H1 (cell line): ENCODE data around the gene HCST. TPM values are rescaled to one million over a fixed set of nuclear protein-coding genes. Genes with fewer than 3 reads are reported as not detected.

Experiments used
- CTCF ChIA-PET: fragments of 300-600 bp; sonication (Branson Sonifier 250); formaldehyde crosslinking; loops from one replicate; lab custom pipeline; 2021; ENCODE audit not compliant: partially characterized antibody; lab: Charles Lee
- POLR2A ChIA-PET: fragments of 300-600 bp; sonication (Branson Sonifier 250); formaldehyde crosslinking; loops from one replicate; lab custom pipeline; 2021; ENCODE audit warnings: inconsistent platforms; ENCODE audit not compliant: partially characterized antibody; lab: Charles Lee
- DNase-seq, 2 experiments: peaks; one replicate each; pipeline versions ENCODE4 v3.0.0 to v3.0.0-alpha.2; 2010 to 2022; ENCODE audit warnings: low spot score in 2 of 2, low read depth in 1 of 2, mixed read lengths in 1 of 2
- FAIRE-seq: peaks from 2 replicates; lab custom pipeline; 2011; peaks lifted over from hg19 to GRCh38; lab: Jason Lieb, UNC
- H2AFZ ChIP-seq: 2 replicates; pipeline ENCODE4 v1.8.1; 2012; ENCODE audit warnings: low read length, inconsistent platforms
- H2AK5ac ChIP-seq: 2 replicates; pipeline ENCODE4 v1.6.1; 2013; ENCODE audit warnings: low read depth, low read length
- H2BK120ac ChIP-seq: replicated peaks from 2 replicates; pipeline ENCODE3; 2013; ENCODE audit warnings: low read depth, low read length, inconsistent platforms
- H2BK12ac ChIP-seq: 2 replicates; pipeline ENCODE4 v1.6.1; 2013; ENCODE audit warnings: low read depth, low read length
- H2BK15ac ChIP-seq: 2 replicates; pipeline ENCODE4 v1.6.1; 2013; ENCODE audit warnings: low read length
- H2BK20ac ChIP-seq: 2 replicates; pipeline ENCODE4 v1.6.1; 2013; ENCODE audit warnings: low read length
- H2BK5ac ChIP-seq: 2 replicates; pipeline ENCODE4 v1.6.1; 2013; ENCODE audit warnings: low read depth, low read length
- H3K14ac ChIP-seq: 2 replicates; pipeline ENCODE4 v1.6.1; 2013; ENCODE audit warnings: inconsistent platforms; ENCODE audit not compliant: insufficient read length
- H3K18ac ChIP-seq: 2 replicates; pipeline ENCODE4 v1.6.1; 2013; ENCODE audit warnings: low read length; ENCODE audit errors: extremely low read depth
- H3K23ac ChIP-seq: 2 replicates; pipeline ENCODE4 v1.6.1; 2013; ENCODE audit warnings: inconsistent platforms; ENCODE audit not compliant: insufficient read length
- H3K23me2 ChIP-seq: 2 replicates; pipeline ENCODE4 v1.6.1; 2013; ENCODE audit warnings: low read depth, low read length
- H3K27ac ChIP-seq: 2 replicates; pipeline ENCODE4 v1.6.1; 2011; ENCODE audit warnings: low read depth, low read length, inconsistent platforms
- H3K27me3 ChIP-seq, 4 experiments: replicated peaks in 1 of 4; 1 replicate in 1 of 4; 2 replicates in 3 of 4; pipeline versions ENCODE4 v1.6.1 to v1.8.1; 2011 to 2013; ENCODE audit warnings: low read length in 3 of 4, mild to moderate bottlenecking in 3 of 4, inconsistent platforms in 2 of 4, mixed read lengths in 2 of 4, moderate library complexity in 1 of 4; ENCODE audit not compliant: control insufficient read depth in 3 of 4, insufficient read depth in 3 of 4; ENCODE audit errors: extremely low read depth in 1 of 4
- H3K36me3 ChIP-seq, 4 experiments: 2 replicates each; pipeline versions ENCODE4 v1.6.1 to v1.8.1; 2011 to 2013; ENCODE audit warnings: mild to moderate bottlenecking in 4 of 4, low read length in 3 of 4, moderate library complexity in 2 of 4, control low read depth in 1 of 4, inconsistent platforms in 1 of 4; ENCODE audit not compliant: insufficient read depth in 4 of 4, control insufficient read depth in 2 of 4
- H3K4ac ChIP-seq: replicated peaks from 2 replicates; pipeline ENCODE3; 2013; ENCODE audit warnings: low read length, low read depth, mixed read lengths, inconsistent platforms; ENCODE audit not compliant: insufficient read length
- H3K4me1 ChIP-seq, 4 experiments: replicated peaks in 1 of 4; 1 replicate in 1 of 4; 2 replicates in 3 of 4; pipeline versions ENCODE4 v1.6.1 to v1.8.1; 2011 to 2013; ENCODE audit warnings: low read length in 3 of 4, inconsistent platforms in 2 of 4, mixed read lengths in 1 of 4; ENCODE audit not compliant: insufficient read depth in 4 of 4, control insufficient read depth in 3 of 4
- H3K4me2 ChIP-seq, 2 experiments: 2 replicates each; pipeline versions ENCODE4 v1.6.1 to v1.8.1; 2011 to 2013; ENCODE audit warnings: low read depth in 2 of 2, low read length in 2 of 2, control low read depth in 1 of 2, inconsistent platforms in 1 of 2, mild to moderate bottlenecking in 1 of 2; ENCODE audit not compliant: insufficient read depth in 1 of 2
- H3K4me3 ChIP-seq, 4 experiments: fragments of 200-600, 300-600 bp in 1 of 4; sonication (generic), shearing (Covaris generic), sonication (Bioruptor Twin) in 1 of 4; 2 replicates each; pipeline versions ENCODE4 v1.5.1 to v1.8.1; 2011 to 2016; ENCODE audit warnings: low read length in 4 of 4, low read depth in 3 of 4, control low read depth in 2 of 4, inconsistent platforms in 2 of 4, mild to moderate bottlenecking in 2 of 4, mixed read lengths in 1 of 4, moderate library complexity in 1 of 4; ENCODE audit not compliant: insufficient read depth in 2 of 4; ENCODE audit errors: extremely low read depth in 1 of 4
- H3K56ac ChIP-seq: replicated peaks from 2 replicates; pipeline ENCODE3; 2013; ENCODE audit warnings: low read depth, mild to moderate bottlenecking, mixed read lengths, low read length, inconsistent platforms; ENCODE audit not compliant: insufficient read length
- H3K79me1 ChIP-seq: 2 replicates; pipeline ENCODE4 v1.6.1; 2013; ENCODE audit warnings: low read depth, low read length, control low read depth
- H3K79me2 ChIP-seq, 2 experiments: 2 replicates each; pipeline versions ENCODE4 v1.6.1 to v1.8.1; 2012 to 2013; ENCODE audit warnings: low read length in 2 of 2, mild to moderate bottlenecking in 2 of 2, inconsistent platforms in 1 of 2; ENCODE audit not compliant: insufficient read depth in 2 of 2, control insufficient read depth in 1 of 2
- H3K9ac ChIP-seq, 4 experiments: replicated peaks in 1 of 4; 1 replicate in 1 of 4; 2 replicates in 3 of 4; pipeline versions ENCODE4 v1.6.1 to v1.8.1; 2011 to 2013; ENCODE audit warnings: low read depth in 3 of 4, low read length in 3 of 4, control low read depth in 2 of 4, mild to moderate bottlenecking in 2 of 4, moderate library complexity in 2 of 4, inconsistent platforms in 1 of 4; ENCODE audit errors: extremely low read depth in 1 of 4
- H3K9me3 ChIP-seq, 2 experiments: 2 replicates each; pipeline versions ENCODE4 v1.6.1 to v1.8.1; 2012 to 2013; ENCODE audit warnings: mild to moderate bottlenecking in 2 of 2, moderate library complexity in 2 of 2, control low read depth in 1 of 2, inconsistent platforms in 1 of 2, low read depth in 1 of 2, low read length in 1 of 2, mixed read lengths in 1 of 2; ENCODE audit not compliant: insufficient read depth in 2 of 2
- H4K20me1 ChIP-seq, 2 experiments: replicated peaks in 1 of 2; 2 replicates each; pipeline versions ENCODE3 to v1.8.1; 2011 to 2013; ENCODE audit warnings: inconsistent platforms in 2 of 2, low read length in 2 of 2, mild to moderate bottlenecking in 1 of 2; ENCODE audit not compliant: insufficient read depth in 2 of 2, control insufficient read depth in 1 of 2
- H4K5ac ChIP-seq: 2 replicates; pipeline ENCODE4 v1.6.1; 2013; ENCODE audit warnings: low read length, low read depth, mixed read lengths, inconsistent platforms; ENCODE audit not compliant: insufficient read length
- H4K8ac ChIP-seq: 2 replicates; pipeline ENCODE4 v1.8.0; 2013; ENCODE audit warnings: mild to moderate bottlenecking, moderate library complexity, low read length, inconsistent platforms; ENCODE audit not compliant: insufficient read depth; ENCODE audit errors: extremely low read depth
- H4K91ac ChIP-seq: replicated peaks from 2 replicates; pipeline ENCODE3; 2013; ENCODE audit warnings: low read length, mixed read lengths, inconsistent platforms; ENCODE audit not compliant: insufficient read length
- KDM1A ChIP-seq: fragments of 200-600, 300-600 bp; sonication (generic); IDR thresholded peaks from 2 replicates; pipeline ENCODE4 v1.7.1; 2016; ENCODE audit warnings: mild to moderate bottlenecking, low read length, borderline replicate concordance
- RBBP5 ChIP-seq: IDR thresholded peaks from 2 replicates; pipeline ENCODE4 v1.7.1; 2012; ENCODE audit warnings: low read depth, mild to moderate bottlenecking, inconsistent platforms, low read length, moderate library complexity, borderline replicate concordance
- SUZ12 ChIP-seq: fragments of 200-600 bp; sonication (generic); IDR thresholded peaks from 2 replicates; pipeline ENCODE4 v1.6.1; 2012; ENCODE audit warnings: mild to moderate bottlenecking, inconsistent platforms, low read length, moderate library complexity, mixed read lengths
- WGBS, 2 experiments: shearing (Covaris generic) in 1 of 2; methylation state at CpG; one replicate each; pipeline versions ENCODE4 v1.1.6 to v1.1.7; 2013 to 2015; ENCODE audit warnings: low lambda C conversion rate in 2 of 2, mixed read lengths in 2 of 2, inconsistent platforms in 1 of 2, low coverage in 1 of 2, missing lambda C conversion rate in 1 of 2; ENCODE audit not compliant: insufficient replicate concordance in 2 of 2, insufficient coverage in 1 of 2, insufficient read length in 1 of 2; ENCODE audit errors: extremely low coverage in 1 of 2, missing lambda C conversion rate in 1 of 2; 5-methylcytosine and 5-hydroxymethylcytosine counted together
- polyA plus RNA-seq, 7 experiments: library from polyadenylated mRNA; depleted of rRNA in 3 of 7; stranded (reverse) in 5 of 7; unstranded in 2 of 7; fragments of >200 nt in 5 of 7; fragments of 200-250 nt in 2 of 7; gene quantifications; 1 replicate in 5 of 7; 2 replicates in 1 of 7; 4 replicates in 1 of 7; pipeline versions ENCODE4 v1.2.1 to v1.2.3, GENCODE V29; 2011 to 2013; ENCODE audit warnings: missing spikeins in 2 of 7, mixed read lengths in 2 of 7
- total RNA-seq: library from RNA; stranded (reverse); fragmentation: NEBNext Ultra II Directional; extraction: Animal tissue kit (Norgen Biotek cat#: 25700); gene quantifications from 2 replicates; pipeline ENCODE4 v1.2.1, GENCODE V29; 2021

HCST gene
- total and polyA plus RNA-seq, 2 of the 8 experiments (the other 6 are each of a cell fraction or from before 2014, with no cell fraction given), result 2.8 TPM; not detected in 1

GRCh38 chr19:35908973-35909683 lies 6.8 kb downstream of the HCST start:
- H3K56ac ChIP-seq, result no peak overlapping the region
- peak overlapping the region; percentile 47; the same call in 1 of the 2 replicates for H3K27ac ChIP-seq
- H3K14ac ChIP-seq, result no peak overlapping the region
- H4K8ac ChIP-seq, result peak overlapping the region; percentile 86; the same call in 1 of the 2 replicates
- H3K4me1 ChIP-seq, result peaks cover 0 to 17% (median 7%) of the 10 kb centered on the region in 4 experiments; a peak in 4 of 7 replicates
- no peak overlapping the region for H4K5ac ChIP-seq
- H2BK12ac ChIP-seq, result peak overlapping the region; percentile 95; the same call in 1 of the 2 replicates
- 84% methylated on average over 9 of the region's 10 CpGs; no CpG with 5 or more reads in 1 of the 2 experiments for WGBS, 2 experiments
- no peak overlapping the region for H3K4me3 ChIP-seq
- H2BK5ac ChIP-seq, result no peak overlapping the region; the same call in 1 of the 2 replicates
- no peak overlapping the region for H3K18ac ChIP-seq
- H3K23ac ChIP-seq, result no peak overlapping the region
- no peak overlapping the region for H3K4ac ChIP-seq
- peak overlapping the region; percentile 61; the same call in 1 of the 2 replicates for H2BK15ac ChIP-seq
- H2AFZ ChIP-seq, result peak overlapping the region; percentile 84; the same call in 1 of the 2 replicates
- DNase-seq, result no peak
- no peak overlapping the region for H3K9ac ChIP-seq
- no peak overlapping the region for H2BK120ac ChIP-seq
- no peak for FAIRE-seq
- H3K9me3 ChIP-seq, result no peaks in the 10 kb centered on the region
- no peaks in the 10 kb centered on the region for H3K36me3 ChIP-seq
- no peak for TF ChIP-seq RBBP5
- peak; percentile 89 for TF ChIP-seq KDM1A
- TF ChIP-seq SUZ12, result no peak
- TF ChIP-seq, all 59 proteins: peak for 1
- Histone ChIP-seq H3K79me2 (no peaks in the 10 kb centered on the region), H4K20me1 (no peaks in the 10 kb centered on the region), H3K4me2 (no peak overlapping the region), H2BK20ac (no peak overlapping the region), H3K27me3 (no peaks in the 10 kb centered on the region), H3K23me2 (no peaks in the 10 kb centered on the region), H2AK5ac (no peak overlapping the region), H4K91ac (no peak overlapping the region), H3K79me1 (no peaks in the 10 kb centered on the region)
- CTCF ChIA-PET, result interaction anchor here (0.8 to 1.3 kb wide), 4 partner anchors 14 to 40 kb away, joined by 3 to 4 read pairs (median 3); no protein-coding TSS in a partner anchor
- POLR2A ChIA-PET, result no interaction called here
